CD4-positive, alpha-beta T cell treated with Interferon alpha-2 for 1 hour (primary cell): Measurements from ENCODE around the gene JMJD6.

Source experiments
- DNase-seq, 2 donors: peaks; one replicate each; pipeline ENCODE4 v3.0.0-alpha.2; 2020 to 2022

The JMJD6 gene

GRCh38 chr17:76678330-76678729, 48.1 kb downstream of the JMJD6 start:
- DNase-seq, result peak; percentile 12 to 46

- DNase-seq, result no peak
Observed at GRCh38 chr17:76677406-76677805, 49.0 kb downstream of the JMJD6 start.

GRCh38 chr17:76676629-76677028, 49.8 kb downstream of the JMJD6 start:
- DNase-seq, result no peak

- DNase-seq, result no peak
Observed at GRCh38 chr17:76675648-76676047, 50.8 kb downstream of the JMJD6 start.

GRCh38 chr17:76674600-76674999, 51.8 kb downstream of the JMJD6 start:
- DNase-seq, result no peak

- no peak for DNase-seq
Observed at GRCh38 chr17:76673729-76674128, 52.7 kb downstream of the JMJD6 start.

GRCh38 chr17:76672892-76673291, 53.5 kb downstream of the JMJD6 start:
- no peak for DNase-seq

GRCh38 chr17:76672270-76672851, 54.0 kb downstream of the JMJD6 start:
- peak in 1 of 2 donors; percentile 17 for DNase-seq

GRCh38 chr17:76671912-76672262, 54.5 kb downstream of the JMJD6 start:
- no peak for DNase-seq

GRCh38 chr17:76671123-76671911, 55.1 kb downstream of the JMJD6 start:
- peak; percentile 99 to 100 for DNase-seq

GRCh38 chr17:76670718-76671122, 55.7 kb downstream of the JMJD6 start:
- no peak for DNase-seq

- peak in 1 of 2 donors; percentile 16 for DNase-seq
Observed at GRCh38 chr17:76670020-76670717, 56.2 kb downstream of the JMJD6 start.
